ENCODE data around the gene NCK1.

- TF ChIP-seq, protein P1, sequence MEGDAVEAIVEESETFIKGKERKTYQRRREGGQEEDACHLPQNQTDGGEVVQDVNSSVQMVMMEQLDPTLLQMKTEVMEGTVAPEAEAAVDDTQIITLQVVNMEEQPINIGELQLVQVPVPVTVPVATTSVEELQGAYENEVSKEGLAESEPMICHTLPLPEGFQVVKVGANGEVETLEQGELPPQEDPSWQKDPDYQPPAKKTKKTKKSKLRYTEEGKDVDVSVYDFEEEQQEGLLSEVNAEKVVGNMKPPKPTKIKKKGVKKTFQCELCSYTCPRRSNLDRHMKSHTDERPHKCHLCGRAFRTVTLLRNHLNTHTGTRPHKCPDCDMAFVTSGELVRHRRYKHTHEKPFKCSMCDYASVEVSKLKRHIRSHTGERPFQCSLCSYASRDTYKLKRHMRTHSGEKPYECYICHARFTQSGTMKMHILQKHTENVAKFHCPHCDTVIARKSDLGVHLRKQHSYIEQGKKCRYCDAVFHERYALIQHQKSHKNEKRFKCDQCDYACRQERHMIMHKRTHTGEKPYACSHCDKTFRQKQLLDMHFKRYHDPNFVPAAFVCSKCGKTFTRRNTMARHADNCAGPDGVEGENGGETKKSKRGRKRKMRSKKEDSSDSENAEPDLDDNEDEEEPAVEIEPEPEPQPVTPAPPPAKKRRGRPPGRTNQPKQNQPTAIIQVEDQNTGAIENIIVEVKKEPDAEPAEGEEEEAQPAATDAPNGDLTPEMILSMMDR (IDR thresholded peaks at IDR 0.05): no peak
- no peak for TF ChIP-seq POLR2A (IDR thresholded peaks at IDR 0.05)
- TF ChIP-seq POLR2AphosphoS5 (IDR thresholded peaks at IDR 0.05): no peak
These were observed 42.7 kb downstream of the NCK1 start for GRCh38 chr3:136904746-136905145.

Measured in upper lobe of left lung (tissue), 4 donors.